Measurements from ENCODE around the gene VAT1.

The VAT1 gene

GRCh38 chr17:42971589-42971988 lies 50.6 kb downstream of the VAT1 start:
- no peak for DNase-seq

GRCh38 chr17:42969001-42969581 lies 53.1 kb downstream of the VAT1 start:
- peak; percentile 8 for DNase-seq

GRCh38 chr17:42967925-42968324 lies 54.3 kb downstream of the VAT1 start:
- no peak for DNase-seq

Measured in DMS79 (cell line).